Mononuclear cell (primary cell): ENCODE data around the gene NUMB. TPM values are rescaled to one million over a fixed set of nuclear protein-coding genes. Genes with fewer than 3 reads are reported as not detected.
"Not testable (repeated sequence)": the region's sequence is repeated elsewhere in the genome, so short reads cannot be mapped to it uniquely, and the experiment has no call there.

Experiments
- H3K27me3 ChIP-seq: 2 replicates; pipeline ENCODE4 v1.6.0; 2011; ENCODE audit warnings: low read length, control low read depth; ENCODE audit not compliant: insufficient read depth
- H3K4me1 ChIP-seq: 2 replicates; pipeline ENCODE4 v1.5.1; 2011; ENCODE audit warnings: mild to moderate bottlenecking, low read length, control low read depth; ENCODE audit not compliant: insufficient read depth
- H3K4me3 ChIP-seq: 2 replicates; pipeline ENCODE4 v1.5.1; 2011; ENCODE audit warnings: mild to moderate bottlenecking, low read length, moderate library complexity
- H3K9me3 ChIP-seq: 2 replicates; pipeline ENCODE4 v1.5.1; 2011; ENCODE audit warnings: low read depth, mild to moderate bottlenecking, control low read depth, low read length
- total RNA-seq: library from RNA; depleted of rRNA; stranded (reverse); fragments of >200 nt; gene quantifications from one replicate; pipeline ENCODE4 v1.2.3, GENCODE V29; 2012

The NUMB gene
- total RNA-seq, 1 donor: 41.1 TPM

DNA sequence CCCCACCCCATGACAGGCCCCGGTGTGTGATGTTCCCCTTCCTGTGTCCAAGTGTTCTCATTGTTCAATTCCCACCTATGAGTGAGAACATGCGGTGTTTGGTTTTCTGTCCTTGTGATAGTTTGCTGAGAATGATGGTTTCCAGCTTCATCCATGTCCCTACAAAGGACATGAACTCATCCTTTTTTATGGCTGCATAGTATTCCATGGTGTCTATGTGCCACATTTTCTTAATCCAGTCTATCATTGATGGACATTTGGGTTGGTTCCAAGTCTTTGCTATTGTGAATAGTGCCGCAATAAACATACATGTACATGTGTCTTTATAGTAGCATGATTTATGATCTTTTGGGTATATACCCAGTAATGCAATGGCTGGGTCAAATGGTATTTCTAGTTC, 52.1 kb downstream of the NUMB start:
- H3K27me3 ChIP-seq, H3K9me3 ChIP-seq, H3K4me3 ChIP-seq: not testable (repeated sequence)
- peaks cover 12% of the 10 kb centered on the region for H3K4me1 ChIP-seq

DNA sequence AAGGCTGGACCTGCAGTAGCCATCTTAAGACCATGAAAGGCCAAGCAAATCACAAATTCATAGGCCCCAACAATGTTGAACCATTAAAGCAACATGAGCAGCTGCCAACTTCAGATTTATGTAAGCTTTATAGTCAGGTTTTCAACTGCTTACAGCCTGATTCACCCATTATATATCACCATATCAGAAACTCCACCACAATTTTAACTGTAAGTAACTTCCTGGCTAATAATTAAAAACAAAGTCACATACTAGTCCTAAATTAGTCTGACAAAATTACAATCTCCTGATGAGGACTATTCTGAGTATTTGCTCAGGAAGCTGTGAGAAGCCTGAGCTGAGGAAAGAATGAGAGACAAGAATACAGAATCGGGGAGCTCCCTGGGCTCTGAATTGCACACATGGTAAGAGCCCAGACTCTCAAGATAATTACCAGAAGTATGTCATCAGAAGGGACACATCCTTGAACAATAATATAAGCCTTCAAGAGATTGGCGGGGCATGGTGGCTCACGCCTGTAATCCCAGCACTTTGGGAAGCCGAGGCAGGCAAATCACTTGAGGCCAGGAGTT, 55.1 kb downstream of the NUMB start:
- Histone ChIP-seq H3K27me3 (no peaks in the 10 kb centered on the region), H3K4me3 (no peak overlapping the region), H3K9me3 (no peaks in the 10 kb centered on the region), H3K4me1 (peaks cover 23% of the 10 kb centered on the region)

DNA sequence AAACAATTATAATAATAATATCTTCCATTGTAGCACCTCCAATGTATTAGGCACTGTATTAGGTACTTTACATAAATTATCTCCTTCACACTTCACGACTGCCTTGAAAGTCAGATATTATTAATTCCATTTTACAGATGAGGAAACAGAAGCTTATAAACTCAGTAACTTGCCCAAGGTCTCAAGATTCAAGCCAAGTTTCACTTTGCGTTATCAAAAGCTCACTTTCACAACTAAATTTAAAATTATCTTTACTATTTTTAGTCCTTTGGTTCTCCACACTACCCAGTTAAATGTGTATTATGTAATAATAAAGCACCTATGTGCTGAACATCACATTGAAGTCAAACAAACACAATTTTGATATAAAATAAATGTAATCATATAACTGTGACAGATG, 55.8 kb downstream of the NUMB start:
- no peaks in the 10 kb centered on the region for H3K9me3 ChIP-seq
- H3K4me3 ChIP-seq: no peak overlapping the region
- peaks cover 23% of the 10 kb centered on the region for H3K4me1 ChIP-seq
- no peaks in the 10 kb centered on the region for H3K27me3 ChIP-seq

DNA sequence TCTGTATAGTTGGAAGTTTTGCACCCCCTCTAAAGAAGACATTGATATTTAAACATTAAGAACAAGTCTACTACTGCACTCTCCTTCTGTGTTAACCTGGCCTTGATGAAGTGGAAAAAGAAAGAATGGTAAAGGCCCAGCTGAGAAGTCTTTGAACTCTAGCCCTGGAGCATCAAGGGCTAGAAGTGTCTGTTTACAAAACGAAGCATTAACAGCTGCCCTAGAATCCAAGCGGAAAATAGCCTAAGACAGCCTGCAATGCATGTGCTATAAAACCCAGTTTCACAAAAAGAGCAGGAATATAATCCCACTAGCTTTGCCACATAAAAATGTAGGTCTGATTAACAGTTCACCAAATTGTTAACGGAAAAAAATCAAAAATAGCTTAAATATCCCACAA, 60.5 kb downstream of the NUMB start:
- Histone ChIP-seq H3K4me1 (peaks cover 15% of the 10 kb centered on the region), H3K4me3 (no peak overlapping the region), H3K9me3 (no peaks in the 10 kb centered on the region), H3K27me3 (no peaks in the 10 kb centered on the region)

DNA sequence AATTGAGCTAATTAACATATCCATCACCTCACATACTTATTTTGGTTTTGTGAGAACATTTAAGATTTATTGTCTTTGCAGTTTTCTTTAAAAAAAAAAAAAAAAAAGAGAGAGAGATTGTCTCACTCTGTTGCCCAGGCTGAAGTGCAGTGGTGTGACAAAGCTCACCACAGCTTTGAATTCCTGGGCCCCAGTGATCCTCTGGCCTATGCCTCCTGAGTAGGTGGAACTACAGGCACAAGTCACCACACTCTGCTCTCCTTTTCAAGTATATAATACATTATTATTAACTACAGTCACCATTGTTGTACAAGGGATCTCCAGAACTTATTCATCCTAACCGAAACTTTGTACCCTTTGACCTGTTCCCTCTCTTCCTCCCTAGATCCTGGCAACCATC, 64.0 kb downstream of the NUMB start:
- Histone ChIP-seq H3K9me3 (no peaks in the 10 kb centered on the region), H3K4me1 (no peaks in the 10 kb centered on the region), H3K27me3 (no peaks in the 10 kb centered on the region), H3K4me3 (no peak overlapping the region)

DNA sequence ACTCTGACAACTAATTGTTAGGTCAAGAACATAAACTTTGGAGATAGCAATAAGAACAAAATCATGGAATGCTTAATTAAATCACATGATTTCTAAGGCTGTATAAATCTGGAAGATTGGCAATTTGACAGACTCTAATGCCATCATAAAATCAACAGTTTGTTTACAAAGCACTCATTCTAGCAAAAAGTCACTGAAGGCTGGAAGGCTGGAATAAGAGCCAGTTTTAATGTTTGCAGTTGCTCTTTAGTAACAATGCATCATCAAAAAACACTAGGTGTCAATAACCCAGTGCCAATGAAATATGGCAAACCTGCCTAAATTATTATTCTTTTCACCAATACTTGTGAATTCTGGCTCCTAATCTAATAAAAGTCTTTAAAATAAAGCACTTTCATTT, 65.0 kb downstream of the NUMB start:
- H3K4me1 ChIP-seq: no peaks in the 10 kb centered on the region
- H3K27me3 ChIP-seq: no peaks in the 10 kb centered on the region
- H3K4me3 ChIP-seq: no peak overlapping the region
- H3K9me3 ChIP-seq: no peaks in the 10 kb centered on the region

DNA sequence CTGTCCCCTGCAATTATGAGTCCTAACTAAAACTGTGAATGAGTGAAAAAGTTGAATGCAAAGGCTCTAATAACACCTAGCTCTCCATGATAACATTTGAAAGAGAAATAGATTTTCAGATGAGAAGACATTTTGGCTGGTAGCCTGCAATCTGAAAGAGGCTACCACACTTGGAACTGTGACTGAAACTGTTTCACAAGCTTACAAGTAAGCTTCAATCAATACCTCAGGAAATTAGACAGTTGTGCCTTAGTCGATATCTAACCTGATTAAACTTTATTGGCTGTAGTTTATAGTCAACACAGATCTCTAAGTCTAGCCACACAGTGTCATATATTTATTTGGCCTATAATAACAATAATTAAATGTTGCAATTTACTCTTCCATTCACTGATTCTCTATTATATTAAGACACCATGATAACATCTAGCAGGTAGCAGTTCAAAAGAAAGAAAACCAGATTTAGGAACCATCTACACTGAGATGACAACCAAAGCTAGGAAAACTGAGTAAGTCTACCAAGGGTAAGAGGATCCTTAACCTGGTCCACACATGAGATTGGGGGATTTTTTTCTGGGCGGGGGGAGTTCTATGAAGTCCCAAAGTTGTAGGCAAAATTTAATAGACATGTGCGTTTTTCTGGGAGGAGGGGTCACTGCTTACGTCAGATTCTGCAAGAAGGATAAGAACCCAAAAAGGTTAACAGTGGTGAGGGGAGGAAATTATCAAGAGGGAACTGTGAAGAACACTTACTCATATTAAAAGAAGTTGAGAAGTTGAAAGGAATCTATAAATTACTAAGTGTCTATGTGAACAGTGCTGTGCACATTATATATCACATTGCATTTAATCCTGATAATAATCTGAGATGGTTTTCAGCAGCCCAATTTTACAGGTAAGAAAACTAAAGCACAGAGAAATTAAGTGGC, 65.8 kb downstream of the NUMB start:
- H3K27me3 ChIP-seq: no peaks in the 10 kb centered on the region
- H3K4me1 ChIP-seq: no peaks in the 10 kb centered on the region
- no peaks in the 10 kb centered on the region for H3K9me3 ChIP-seq
- no peak overlapping the region for H3K4me3 ChIP-seq

DNA sequence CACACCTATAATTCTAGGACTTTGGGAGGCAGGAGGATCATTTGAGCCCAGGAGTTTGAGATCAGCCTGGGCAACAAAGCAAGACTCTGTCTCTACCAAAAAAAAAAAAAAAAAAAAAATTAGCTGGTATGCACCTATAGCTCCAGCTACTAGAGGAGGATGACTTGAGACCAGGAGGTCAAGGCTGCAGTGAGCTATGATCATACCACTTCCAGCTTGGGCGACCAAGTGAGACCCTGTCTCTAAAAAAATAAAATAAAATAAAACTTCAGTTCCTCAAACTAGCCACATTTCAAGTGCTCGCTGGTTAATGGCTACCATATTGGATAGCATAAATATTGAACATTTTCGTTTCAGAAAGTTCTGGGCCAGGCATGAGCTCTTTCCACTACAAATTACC, 70.5 kb downstream of the NUMB start:
- not testable (repeated sequence) for H3K9me3 ChIP-seq, H3K4me1 ChIP-seq, H3K27me3 ChIP-seq, H3K4me3 ChIP-seq

DNA sequence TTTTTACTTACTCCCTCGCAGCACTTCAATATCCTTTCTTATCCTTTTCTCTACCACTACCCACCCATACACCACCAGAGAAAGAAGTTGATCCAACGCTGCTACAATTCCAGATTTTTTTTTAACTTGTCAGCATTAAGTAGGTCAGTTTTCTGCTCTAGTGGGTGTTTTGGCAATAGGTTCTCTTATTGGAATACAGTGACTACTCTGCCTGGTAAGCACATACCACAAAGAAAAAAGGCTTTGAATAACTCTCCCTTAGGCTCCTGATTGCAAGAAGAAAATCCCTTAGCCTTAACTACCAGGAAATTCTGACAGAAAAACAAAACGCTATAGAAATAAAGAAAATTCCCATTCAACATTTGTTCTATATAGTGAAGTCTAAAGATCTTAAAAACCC, 72.0 kb downstream of the NUMB start:
- H3K27me3 ChIP-seq: no peaks in the 10 kb centered on the region
- no peak overlapping the region for H3K4me3 ChIP-seq
- no peaks in the 10 kb centered on the region for H3K4me1 ChIP-seq
- H3K9me3 ChIP-seq: no peaks in the 10 kb centered on the region

DNA sequence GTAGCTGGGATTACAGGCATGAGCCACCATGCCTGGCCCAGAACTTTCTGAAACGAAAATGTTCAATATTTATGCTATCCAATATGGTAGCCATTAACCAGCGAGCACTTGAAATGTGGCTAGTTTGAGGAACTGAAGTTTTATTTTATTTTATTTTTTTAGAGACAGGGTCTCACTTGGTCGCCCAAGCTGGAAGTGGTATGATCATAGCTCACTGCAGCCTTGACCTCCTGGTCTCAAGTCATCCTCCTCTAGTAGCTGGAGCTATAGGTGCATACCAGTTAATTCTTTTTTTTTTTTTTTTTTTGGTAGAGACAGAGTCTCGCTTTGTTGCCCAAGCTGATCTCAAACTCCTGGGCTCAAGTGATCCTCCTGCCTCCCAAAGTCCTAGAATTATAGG, 73.3 kb downstream of the NUMB start:
- H3K27me3 ChIP-seq, H3K4me3 ChIP-seq, H3K4me1 ChIP-seq, H3K9me3 ChIP-seq: not testable (repeated sequence)

DNA sequence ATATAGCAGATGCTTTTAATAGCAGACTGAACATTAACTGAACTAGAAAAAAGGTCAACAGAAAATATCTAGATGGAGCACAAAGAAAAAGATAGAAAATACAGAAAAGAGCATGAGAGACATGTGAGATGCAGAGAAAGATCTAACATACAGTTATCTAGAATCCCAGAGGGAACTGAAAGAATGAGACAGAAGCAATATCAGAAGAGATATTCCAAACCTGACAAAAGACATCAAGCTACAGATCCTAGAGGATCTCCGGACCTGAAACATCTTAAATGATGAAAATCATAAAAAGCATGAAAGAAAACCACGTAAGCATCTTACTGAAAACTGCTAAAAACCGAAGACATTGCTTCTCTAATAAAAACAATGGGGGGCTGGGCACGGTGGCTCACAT, 75.0 kb downstream of the NUMB start:
- Histone ChIP-seq H3K4me1 (no peaks in the 10 kb centered on the region), H3K27me3 (no peaks in the 10 kb centered on the region), H3K4me3 (no peak overlapping the region), H3K9me3 (no peaks in the 10 kb centered on the region)

DNA sequence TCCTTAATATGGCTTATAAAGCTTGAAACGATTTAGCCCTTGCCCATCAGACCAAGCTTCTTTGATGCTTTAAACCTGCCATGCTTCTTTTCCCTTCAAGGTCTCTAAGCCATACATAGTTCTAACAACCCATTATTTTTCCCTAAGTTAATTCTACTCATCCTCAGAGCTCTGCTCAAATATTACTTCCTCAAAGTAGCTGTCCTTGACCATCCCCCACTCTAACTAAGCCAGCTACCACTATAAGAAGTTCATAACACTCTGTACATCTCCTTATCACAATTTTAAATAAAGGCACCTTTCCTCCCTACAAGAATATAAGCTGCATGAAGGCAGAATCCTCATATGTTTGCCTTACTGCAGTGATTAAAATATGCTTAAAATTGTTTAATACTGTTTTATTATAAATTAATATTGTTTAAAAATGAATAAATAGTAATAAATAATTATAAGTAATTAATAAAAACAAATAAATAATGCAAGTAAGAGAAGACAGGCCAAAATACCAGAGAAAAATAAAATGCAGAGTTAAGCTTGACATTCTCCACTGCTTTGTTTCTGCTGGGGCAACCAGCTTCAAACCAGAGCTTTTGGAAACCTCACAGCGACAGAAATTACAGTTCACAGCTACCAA, 76.8 kb downstream of the NUMB start:
- no peaks in the 10 kb centered on the region for H3K27me3 ChIP-seq
- no peaks in the 10 kb centered on the region for H3K4me1 ChIP-seq
- H3K9me3 ChIP-seq: no peaks in the 10 kb centered on the region

DNA sequence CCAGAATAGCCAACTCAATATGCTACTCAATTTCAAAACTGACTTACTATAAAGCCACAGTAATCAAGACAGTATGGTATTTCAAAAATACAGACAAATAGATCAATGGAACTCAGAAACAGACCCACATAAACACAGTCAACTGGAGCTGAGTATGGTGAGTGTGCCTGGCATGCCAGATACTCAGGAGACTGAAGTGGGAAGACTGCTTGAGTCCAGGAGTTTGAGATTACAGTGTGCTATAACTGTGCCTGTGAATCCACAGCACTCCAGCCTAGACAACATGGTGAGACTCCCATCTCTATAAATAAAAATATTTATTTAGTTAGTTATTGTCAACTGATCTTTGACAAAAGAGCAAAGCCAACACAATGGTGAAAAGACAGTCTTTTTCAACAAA, 81.8 kb downstream of the NUMB start:
- Histone ChIP-seq H3K27me3 (no peaks in the 10 kb centered on the region), H3K9me3 (no peaks in the 10 kb centered on the region), H3K4me3 (no peak overlapping the region), H3K4me1 (no peaks in the 10 kb centered on the region)

More for the DNA sequence above, 76.8 kb downstream of the NUMB start:
- no peak overlapping the region for H3K4me3 ChIP-seq

DNA sequence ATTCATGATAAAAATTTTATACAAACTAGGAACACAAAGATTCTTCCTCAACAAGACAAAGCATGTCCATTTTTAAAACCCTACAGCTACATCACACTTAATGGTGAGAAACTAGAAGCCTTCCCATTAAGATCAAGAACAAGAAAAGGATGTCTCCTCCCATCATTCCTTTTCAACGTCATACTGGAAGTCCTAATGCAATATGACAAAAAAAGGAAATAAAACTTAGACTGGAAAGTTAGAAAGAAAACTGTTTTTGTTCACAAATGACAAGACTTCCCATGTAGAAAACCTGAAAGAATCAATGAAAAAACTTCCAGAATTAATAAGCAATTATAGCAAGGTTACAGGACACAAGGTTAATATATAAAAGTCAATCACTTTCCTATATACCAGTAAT, 82.5 kb downstream of the NUMB start:
- H3K4me1 ChIP-seq: no peaks in the 10 kb centered on the region
- no peaks in the 10 kb centered on the region for H3K27me3 ChIP-seq
- H3K4me3 ChIP-seq: no peak overlapping the region
- H3K9me3 ChIP-seq: no peaks in the 10 kb centered on the region

DNA sequence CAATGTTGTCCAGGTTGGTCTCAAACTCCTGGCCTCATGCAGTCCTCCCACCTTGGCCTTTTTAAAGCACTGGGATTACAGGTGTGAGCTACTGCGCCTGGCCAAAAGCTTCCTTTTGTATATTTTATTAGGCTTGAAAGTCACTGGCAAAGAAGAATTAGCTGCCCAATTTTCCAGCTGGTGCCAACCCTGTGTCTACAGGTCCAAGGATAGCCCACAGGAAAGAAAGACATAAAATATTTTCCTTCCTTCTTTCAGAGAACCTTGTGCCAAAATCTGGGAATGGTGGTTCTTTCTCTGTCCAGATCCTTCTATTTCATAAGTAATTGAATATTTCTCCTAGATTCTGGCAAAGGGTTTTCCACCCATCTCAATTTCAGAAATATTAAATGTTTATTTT, 84.1 kb downstream of the NUMB start:
- H3K27me3 ChIP-seq: no peaks in the 10 kb centered on the region
- H3K4me1 ChIP-seq: no peaks in the 10 kb centered on the region
- H3K4me3 ChIP-seq: no peak overlapping the region
- H3K9me3 ChIP-seq: no peaks in the 10 kb centered on the region
